Left ventricle myocardium inferior (tissue), 1 donor: ENCODE measurements around the gene PRKCB. TPM values are rescaled to one million over a fixed set of nuclear protein-coding genes. Genes with fewer than 3 reads are reported as not detected.

ENCODE experiments used
- DNase-seq: peaks from one replicate; pipeline ENCODE4 v3.0.0-alpha.2; 2020
- H3K27ac ChIP-seq: fragments of 200-600 bp; replicated peaks from 2 replicates; pipeline ENCODE4 v1.8.0; 2021
- H3K27me3 ChIP-seq: fragments of 200-600 bp; 2 replicates; pipeline ENCODE4 v1.8.0; 2021; ENCODE audit warnings: low read depth
- H3K36me3 ChIP-seq: fragments of 200-600 bp; 2 replicates; pipeline ENCODE4 v1.8.0; 2021
- H3K4me1 ChIP-seq: fragments of 200-600 bp; 2 replicates; pipeline ENCODE4 v1.8.0; 2021
- H3K4me3 ChIP-seq: fragments of 200-600 bp; 2 replicates; pipeline ENCODE4 v1.8.0; 2021; ENCODE audit warnings: mild to moderate bottlenecking, moderate library complexity
- H3K9me3 ChIP-seq: fragments of 200-600 bp; replicated peaks from 2 replicates; pipeline ENCODE4 v1.8.0; 2021
- CTCF ChIP-seq: fragments of 200-600 bp; IDR thresholded peaks from 2 replicates; pipeline ENCODE4 v1.8.0; 2021; ENCODE audit warnings: antibody characterized with exemption, mild to moderate bottlenecking, borderline replicate concordance
- intact Hi-C: fragments of 100-400 bp; cut with micrococcal nuclease; formaldehyde crosslinking; loops from one replicate; pipeline ENCODE4 v1.11.0; 2022
- total RNA-seq: library from RNA; stranded (reverse); fragmentation: NEBNext Ultra II Directional; extraction: Animal tissue kit (Norgen Biotek cat#: 25700); gene quantifications from one replicate; pipeline ENCODE4 v1.2.1, GENCODE V29; 2021
- donor health status: DM: no; HTN: yes; CAD: no; lungs with severe emphysema.

Gene PRKCB
- total RNA-seq, 1 donor from 2014 or later = 1.6 TPM

GRCh38 chr16:24049113-24049512, 213.3 kb downstream of the PRKCB start:
- no peak overlapping the region for H3K27ac ChIP-seq
- intact Hi-C loops = no loop called here
- H3K9me3 ChIP-seq = no peaks in the 10 kb centered on the region
- DNase-seq = no peak
- H3K36me3 ChIP-seq = no peaks in the 10 kb centered on the region
- H3K27me3 ChIP-seq = peaks cover 61% of the 10 kb centered on the region
- TF ChIP-seq CTCF = no peak
- no peaks in the 10 kb centered on the region for H3K4me1 ChIP-seq
- H3K4me3 ChIP-seq = no peak overlapping the region

- no peak for TF ChIP-seq CTCF
- H3K27ac ChIP-seq = no peak overlapping the region
- intact Hi-C loops = no loop called here
Measured at GRCh38 chr16:24051125-24051524, 215.3 kb downstream of the PRKCB start.

GRCh38 chr16:24052329-24053098, 216.7 kb downstream of the PRKCB start:
- Histone ChIP-seq H3K27me3 (peaks cover 91% of the 10 kb centered on the region), H3K36me3 (no peaks in the 10 kb centered on the region), H3K9me3 (no peaks in the 10 kb centered on the region), H3K4me3 (no peak overlapping the region), H3K4me1 (no peaks in the 10 kb centered on the region), H3K27ac (no peak overlapping the region)
- DNase-seq = no peak
- no peak for TF ChIP-seq CTCF
- intact Hi-C loops = no loop called here

More at GRCh38 chr16:24051125-24051524, 215.3 kb downstream of the PRKCB start:
- no peaks in the 10 kb centered on the region for H3K36me3 ChIP-seq
- H3K4me3 ChIP-seq = no peak overlapping the region
- no peaks in the 10 kb centered on the region for H3K4me1 ChIP-seq
- no peaks in the 10 kb centered on the region for H3K9me3 ChIP-seq
- no peak for DNase-seq
- H3K27me3 ChIP-seq = peaks cover 81% of the 10 kb centered on the region

GRCh38 chr16:24053099-24053946, 217.5 kb downstream of the PRKCB start:
- Histone ChIP-seq H3K36me3 (no peaks in the 10 kb centered on the region), H3K27ac (no peak overlapping the region), H3K4me3 (no peak overlapping the region), H3K27me3 (peaks cover 91% of the 10 kb centered on the region), H3K4me1 (no peaks in the 10 kb centered on the region), H3K9me3 (no peaks in the 10 kb centered on the region)
- intact Hi-C loops = no loop called here
- no peak for DNase-seq
- no peak for TF ChIP-seq CTCF

- Histone ChIP-seq H3K9me3 (no peaks in the 10 kb centered on the region), H3K27me3 (peaks cover 90% of the 10 kb centered on the region), H3K27ac (no peak overlapping the region), H3K36me3 (no peaks in the 10 kb centered on the region), H3K4me3 (no peak overlapping the region), H3K4me1 (no peaks in the 10 kb centered on the region)
- TF ChIP-seq CTCF = no peak
- no peak for DNase-seq
- intact Hi-C loops = no loop called here
Measured at GRCh38 chr16:24054741-24055491, 219.1 kb downstream of the PRKCB start.
